ENCODE data around the gene NME4.

GRCh38 chr16:361341-361871, 35.6 kb upstream of the NME4 start:
- TF ChIP-seq POLR2AphosphoS5 (IDR thresholded peaks at IDR 0.05; ENCODE audit: low read depth, low read length) = no peak
- TF ChIP-seq EZH2 (IDR thresholded peaks at IDR 0.05) = no peak
- TF ChIP-seq EZH2phosphoT487 (IDR thresholded peaks at IDR 0.05; ENCODE audit: borderline replicate concordance) = no peak
- TF ChIP-seq, protein P1, sequence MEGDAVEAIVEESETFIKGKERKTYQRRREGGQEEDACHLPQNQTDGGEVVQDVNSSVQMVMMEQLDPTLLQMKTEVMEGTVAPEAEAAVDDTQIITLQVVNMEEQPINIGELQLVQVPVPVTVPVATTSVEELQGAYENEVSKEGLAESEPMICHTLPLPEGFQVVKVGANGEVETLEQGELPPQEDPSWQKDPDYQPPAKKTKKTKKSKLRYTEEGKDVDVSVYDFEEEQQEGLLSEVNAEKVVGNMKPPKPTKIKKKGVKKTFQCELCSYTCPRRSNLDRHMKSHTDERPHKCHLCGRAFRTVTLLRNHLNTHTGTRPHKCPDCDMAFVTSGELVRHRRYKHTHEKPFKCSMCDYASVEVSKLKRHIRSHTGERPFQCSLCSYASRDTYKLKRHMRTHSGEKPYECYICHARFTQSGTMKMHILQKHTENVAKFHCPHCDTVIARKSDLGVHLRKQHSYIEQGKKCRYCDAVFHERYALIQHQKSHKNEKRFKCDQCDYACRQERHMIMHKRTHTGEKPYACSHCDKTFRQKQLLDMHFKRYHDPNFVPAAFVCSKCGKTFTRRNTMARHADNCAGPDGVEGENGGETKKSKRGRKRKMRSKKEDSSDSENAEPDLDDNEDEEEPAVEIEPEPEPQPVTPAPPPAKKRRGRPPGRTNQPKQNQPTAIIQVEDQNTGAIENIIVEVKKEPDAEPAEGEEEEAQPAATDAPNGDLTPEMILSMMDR (IDR thresholded peaks at IDR 0.05 in 2 of 3, conservative IDR thresholded peaks at IDR 0.05 in 1 of 3; ENCODE audit: borderline replicate concordance in 1 of 3, insufficient read depth in 1 of 3, low read depth in 2 of 3, low read length in 2 of 3) = no peak
- TF ChIP-seq, protein P2, sequence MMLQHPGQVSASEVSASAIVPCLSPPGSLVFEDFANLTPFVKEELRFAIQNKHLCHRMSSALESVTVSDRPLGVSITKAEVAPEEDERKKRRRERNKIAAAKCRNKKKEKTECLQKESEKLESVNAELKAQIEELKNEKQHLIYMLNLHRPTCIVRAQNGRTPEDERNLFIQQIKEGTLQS (IDR thresholded peaks at IDR 0.05) = no peak
- TF ChIP-seq POLR2A (IDR thresholded peaks at IDR 0.05; ENCODE audit: borderline replicate concordance, extremely low read depth, insufficient read depth, insufficient read length) = no peak
- TF ChIP-seq ZNF274 (IDR thresholded peaks at IDR 0.05; ENCODE audit: low read depth, low read length) = no peak
- TF ChIP-seq SP1 (IDR thresholded peaks at IDR 0.05; ENCODE audit: low read depth) = no peak
- TF ChIP-seq CEBPB (IDR thresholded peaks at IDR 0.05; ENCODE audit: low read depth) = no peak
- TF ChIP-seq JUND (IDR thresholded peaks at IDR 0.05) = no peak
- TF ChIP-seq, protein P3, sequence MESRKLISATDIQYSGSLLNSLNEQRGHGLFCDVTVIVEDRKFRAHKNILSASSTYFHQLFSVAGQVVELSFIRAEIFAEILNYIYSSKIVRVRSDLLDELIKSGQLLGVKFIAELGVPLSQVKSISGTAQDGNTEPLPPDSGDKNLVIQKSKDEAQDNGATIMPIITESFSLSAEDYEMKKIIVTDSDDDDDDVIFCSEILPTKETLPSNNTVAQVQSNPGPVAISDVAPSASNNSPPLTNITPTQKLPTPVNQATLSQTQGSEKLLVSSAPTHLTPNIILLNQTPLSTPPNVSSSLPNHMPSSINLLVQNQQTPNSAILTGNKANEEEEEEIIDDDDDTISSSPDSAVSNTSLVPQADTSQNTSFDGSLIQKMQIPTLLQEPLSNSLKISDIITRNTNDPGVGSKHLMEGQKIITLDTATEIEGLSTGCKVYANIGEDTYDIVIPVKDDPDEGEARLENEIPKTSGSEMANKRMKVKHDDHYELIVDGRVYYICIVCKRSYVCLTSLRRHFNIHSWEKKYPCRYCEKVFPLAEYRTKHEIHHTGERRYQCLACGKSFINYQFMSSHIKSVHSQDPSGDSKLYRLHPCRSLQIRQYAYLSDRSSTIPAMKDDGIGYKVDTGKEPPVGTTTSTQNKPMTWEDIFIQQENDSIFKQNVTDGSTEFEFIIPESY (IDR thresholded peaks at IDR 0.05; ENCODE audit: extremely low read depth, insufficient replicate concordance, low read length) = no peak
- TF ChIP-seq YY1 (IDR thresholded peaks at IDR 0.05; ENCODE audit: extremely low read depth, insufficient replicate concordance, low read depth, low read length) = no peak
- TF ChIP-seq ELF1 (IDR thresholded peaks at IDR 0.05; ENCODE audit: borderline replicate concordance, low read depth) = no peak

Measured in HCT116 (cell line).